ENCODE data around the gene LRFN5. TPM values are rescaled to one million over a fixed set of nuclear protein-coding genes. Genes with fewer than 3 reads are reported as not detected.
"Not testable (repeated sequence)": the region's sequence is repeated elsewhere in the genome, so short reads cannot be mapped to it uniquely, and the experiment has no call there.

The LRFN5 gene
- total RNA-seq, 1 experiment from 2014 or later = 15.8 TPM

GRCh38 chr14:41668356-41668755, 61.7 kb downstream of the LRFN5 start:
- TF ChIP-seq ZNF232 (CRISPR knock-in tag; IDR thresholded peaks at IDR 0.05) = no peak
- no peak for TF ChIP-seq CBFB (CRISPR knock-in tag; IDR thresholded peaks at IDR 0.05; ENCODE audit: low read depth)
- TF ChIP-seq GABPB1 (CRISPR knock-in tag; IDR thresholded peaks at IDR 0.05) = no peak
- TF ChIP-seq MAX (CRISPR knock-in tag; IDR thresholded peaks at IDR 0.05) = no peak
- TF ChIP-seq TEAD4 (CRISPR knock-in tag; IDR thresholded peaks at IDR 0.05) = no peak
- TF ChIP-seq ARID4B (CRISPR knock-in tag; IDR thresholded peaks at IDR 0.05; ENCODE audit: borderline replicate concordance) = no peak
- no peak for TF ChIP-seq MXD4 (CRISPR knock-in tag; IDR thresholded peaks at IDR 0.05; ENCODE audit: borderline replicate concordance)
- ATAC-seq = no peak
- Mint-ChIP-seq H3K27me3 (ENCODE audit: low read depth) (no peaks in the 10 kb centered on the region), H3K4me1 (no peaks in the 10 kb centered on the region), H3K36me3 (peaks cover 3% of the 10 kb centered on the region; the same call in 1 of the 2 replicates), H3K9me3 (peaks cover 4% of the 10 kb centered on the region; the same call in 1 of the 2 replicates), H3K27ac (no peak overlapping the region), H3K4me3 (no peak overlapping the region)
- ChIA-PET CTCF (no interaction called here), POLR2A (no interaction called here)
- DNase-seq (ENCODE audit: low spot score) = no peak

- H3K9me3 Mint-ChIP-seq; H3K36me3 Mint-ChIP-seq; H3K27ac Mint-ChIP-seq; H3K4me3 Mint-ChIP-seq; H3K27me3 Mint-ChIP-seq (ENCODE audit: low read depth); H3K4me1 Mint-ChIP-seq; ATAC-seq; CTCF ChIA-PET; POLR2A ChIA-PET; DNase-seq (ENCODE audit: low spot score): not testable (repeated sequence)
Measured at GRCh38 chr14:41673601-41674000, 66.9 kb downstream of the LRFN5 start.

GRCh38 chr14:41674511-41674971, 67.9 kb downstream of the LRFN5 start:
- POLR2A ChIA-PET; H3K4me1 Mint-ChIP-seq; ATAC-seq; H3K4me3 Mint-ChIP-seq; H3K27ac Mint-ChIP-seq; H3K27me3 Mint-ChIP-seq (ENCODE audit: low read depth); CTCF ChIA-PET; DNase-seq (ENCODE audit: low spot score); H3K36me3 Mint-ChIP-seq: not testable (repeated sequence)
- peaks cover 18% of the 10 kb centered on the region for H3K9me3 Mint-ChIP-seq

GRCh38 chr14:41699486-41699885, 92.8 kb downstream of the LRFN5 start:
- no peak for TF ChIP-seq JAZF1 (CRISPR knock-in tag; IDR thresholded peaks at IDR 0.05)
- no peak for TF ChIP-seq MYBL2 (CRISPR knock-in tag; IDR thresholded peaks at IDR 0.05)
- no peak for TF ChIP-seq JUN (CRISPR knock-in tag; IDR thresholded peaks at IDR 0.05)
- no peak for TF ChIP-seq USF1 (CRISPR knock-in tag; IDR thresholded peaks at IDR 0.05)
- TF ChIP-seq PREB (CRISPR knock-in tag; IDR thresholded peaks at IDR 0.05; ENCODE audit: borderline replicate concordance) = no peak
- TF ChIP-seq OVOL2 (CRISPR knock-in tag; IDR thresholded peaks at IDR 0.05; ENCODE audit: borderline replicate concordance) = no peak
- no peak for TF ChIP-seq ZNF671 (CRISPR knock-in tag; IDR thresholded peaks at IDR 0.05)
- no peak for TF ChIP-seq ZNF232 (CRISPR knock-in tag; IDR thresholded peaks at IDR 0.05)
- no peak for TF ChIP-seq ELF4 (CRISPR knock-in tag; IDR thresholded peaks at IDR 0.05; ENCODE audit: low read depth)
- TF ChIP-seq ZNF263 (CRISPR knock-in tag; IDR thresholded peaks at IDR 0.05; ENCODE audit: low read depth) = no peak
- no peak for TF ChIP-seq ESRRA (CRISPR knock-in tag; IDR thresholded peaks at IDR 0.05; ENCODE audit: borderline replicate concordance)
- no peak for TF ChIP-seq CREB1 (CRISPR knock-in tag; IDR thresholded peaks at IDR 0.05)
- no peak for TF ChIP-seq ZNF317 (CRISPR knock-in tag; IDR thresholded peaks at IDR 0.05; ENCODE audit: borderline replicate concordance, low read depth)
- no peak for TF ChIP-seq SP1 (CRISPR knock-in tag; conservative IDR thresholded peaks at IDR 0.05)
- TF ChIP-seq USF2 (CRISPR knock-in tag; IDR thresholded peaks at IDR 0.05) = no peak
- TF ChIP-seq RORB (CRISPR knock-in tag; IDR thresholded peaks at IDR 0.05) = no peak
- TF ChIP-seq ZNF416 (CRISPR knock-in tag; IDR thresholded peaks at IDR 0.05) = no peak
- no peak for TF ChIP-seq NR3C1 (CRISPR knock-in tag; conservative IDR thresholded peaks at IDR 0.05; ENCODE audit: low read depth)
- ChIA-PET POLR2A (no interaction called here), CTCF (no interaction called here)
- Mint-ChIP-seq H3K4me3 (no peak overlapping the region), H3K27me3 (ENCODE audit: low read depth) (no peaks in the 10 kb centered on the region), H3K4me1 (peaks cover 5% of the 10 kb centered on the region; the same call in 1 of the 2 replicates), H3K9me3 (no peaks in the 10 kb centered on the region), H3K27ac (no peak overlapping the region), H3K36me3 (no peaks in the 10 kb centered on the region)
- ATAC-seq (no peak), DNase-seq (ENCODE audit: low spot score) (no peak)
